Upper lobe of left lung (tissue), 4 donors: ENCODE results near the gene ADAMTS2.

ENCODE experiments used
- POLR2A ChIP-seq, 4 donors: fragments of 450-650 bp; IDR thresholded peaks; one replicate each; pipeline ENCODE4 v1.5.1; 2016 to 2017; ENCODE audit warnings: antibody characterized with exemption in 4 of 4, mild to moderate bottlenecking in 2 of 4
- POLR2AphosphoS5 ChIP-seq, 2 donors: sonication (generic); formaldehyde crosslinking; IDR thresholded peaks; one replicate each; pipeline ENCODE4 v1.5.1; 2017; ENCODE audit warnings: antibody characterized with exemption in 2 of 2
- TF ChIP-seq, protein P1 (sequence below), 6 experiments: fragments of 450-650 bp in 4 of 6; fragments of 200-600 bp in 2 of 6; sonication (generic) in 2 of 6; IDR thresholded peaks; one replicate each; pipeline ENCODE4 v1.5.1; 2016 to 2019; ENCODE audit warnings: antibody characterized with exemption in 6 of 6

DNA sequence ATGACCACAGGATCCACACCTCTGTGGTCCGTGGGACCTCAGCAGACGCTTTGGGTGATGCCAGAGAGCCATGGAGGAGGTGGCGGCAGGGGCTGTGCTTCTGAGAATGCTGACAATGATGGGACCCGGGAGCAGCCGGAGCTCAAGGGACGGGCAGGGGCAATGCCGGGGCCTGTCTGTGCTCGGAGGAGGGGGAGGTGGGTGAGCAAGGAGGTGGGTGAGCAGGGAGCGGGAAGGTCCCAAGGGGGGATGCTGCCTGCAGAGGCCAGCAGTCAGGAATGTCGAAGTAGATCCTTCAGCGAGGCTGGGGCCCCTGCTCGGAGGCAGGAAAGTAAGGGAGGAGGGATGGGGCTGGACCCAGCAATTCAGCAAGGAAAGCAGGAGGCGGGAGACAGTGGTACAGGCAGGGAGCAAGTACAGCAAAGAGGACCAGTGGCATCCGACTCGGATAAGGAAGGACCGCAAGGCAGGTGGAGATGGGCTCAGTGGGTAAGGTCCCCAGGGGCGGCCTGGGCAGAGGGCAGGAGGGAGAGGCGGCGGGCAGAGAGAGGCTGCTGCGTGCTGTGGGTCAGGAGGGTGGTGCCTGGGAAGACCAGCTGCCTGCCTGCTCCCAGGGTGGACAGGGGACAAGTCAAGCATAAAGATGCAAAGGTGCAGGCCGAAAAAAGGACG, 49.0 kb downstream of the ADAMTS2 start:
- TF ChIP-seq, protein P1, sequence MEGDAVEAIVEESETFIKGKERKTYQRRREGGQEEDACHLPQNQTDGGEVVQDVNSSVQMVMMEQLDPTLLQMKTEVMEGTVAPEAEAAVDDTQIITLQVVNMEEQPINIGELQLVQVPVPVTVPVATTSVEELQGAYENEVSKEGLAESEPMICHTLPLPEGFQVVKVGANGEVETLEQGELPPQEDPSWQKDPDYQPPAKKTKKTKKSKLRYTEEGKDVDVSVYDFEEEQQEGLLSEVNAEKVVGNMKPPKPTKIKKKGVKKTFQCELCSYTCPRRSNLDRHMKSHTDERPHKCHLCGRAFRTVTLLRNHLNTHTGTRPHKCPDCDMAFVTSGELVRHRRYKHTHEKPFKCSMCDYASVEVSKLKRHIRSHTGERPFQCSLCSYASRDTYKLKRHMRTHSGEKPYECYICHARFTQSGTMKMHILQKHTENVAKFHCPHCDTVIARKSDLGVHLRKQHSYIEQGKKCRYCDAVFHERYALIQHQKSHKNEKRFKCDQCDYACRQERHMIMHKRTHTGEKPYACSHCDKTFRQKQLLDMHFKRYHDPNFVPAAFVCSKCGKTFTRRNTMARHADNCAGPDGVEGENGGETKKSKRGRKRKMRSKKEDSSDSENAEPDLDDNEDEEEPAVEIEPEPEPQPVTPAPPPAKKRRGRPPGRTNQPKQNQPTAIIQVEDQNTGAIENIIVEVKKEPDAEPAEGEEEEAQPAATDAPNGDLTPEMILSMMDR (IDR thresholded peaks at IDR 0.05) = no peak
- TF ChIP-seq POLR2A (IDR thresholded peaks at IDR 0.05) (no peak), POLR2AphosphoS5 (IDR thresholded peaks at IDR 0.05) (no peak)
